A673 (cell line): ENCODE measurements around the gene POTEE.

Experiments used
- EZH2 ChIP-seq: fragments of 200-600 bp; sonication (generic); IDR thresholded peaks from 2 replicates; pipeline ENCODE4 v1.6.1; 2017; ENCODE audit warnings: borderline replicate concordance, low read depth, mild to moderate bottlenecking, mixed read lengths, antibody characterized with exemption, low read length; ENCODE audit not compliant: poor library complexity, severe bottlenecking
- TF ChIP-seq, protein P1 (sequence below): fragments of 300-800, 200-600 bp; sonication (generic); conservative IDR thresholded peaks from 2 replicates; pipeline ENCODE4 v1.5.1; 2017; ENCODE audit warnings: low read depth, mild to moderate bottlenecking, antibody characterized with exemption, low read length, moderate library complexity, mixed read lengths

DNA sequence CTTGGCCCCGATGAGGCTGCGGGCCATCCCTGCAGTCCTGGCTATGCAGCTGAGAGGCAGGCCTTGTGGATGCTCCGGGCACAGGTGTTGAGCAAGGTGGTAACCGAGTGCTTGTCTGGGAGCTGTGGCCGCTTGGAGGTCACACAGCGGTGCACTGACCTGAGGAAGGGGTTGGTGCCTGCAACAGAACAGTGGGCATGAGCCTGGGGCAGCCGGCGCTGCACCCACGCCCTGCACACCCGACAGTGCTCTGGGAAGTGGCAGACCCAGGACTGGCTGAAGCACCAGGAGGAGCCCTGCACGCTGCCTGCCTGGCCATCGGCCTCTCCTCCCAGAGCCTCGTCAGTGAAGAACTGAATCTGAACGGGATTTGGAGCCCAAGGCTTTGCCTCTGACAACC, 8.2 kb upstream of the POTEE start:
- TF ChIP-seq, protein P1, sequence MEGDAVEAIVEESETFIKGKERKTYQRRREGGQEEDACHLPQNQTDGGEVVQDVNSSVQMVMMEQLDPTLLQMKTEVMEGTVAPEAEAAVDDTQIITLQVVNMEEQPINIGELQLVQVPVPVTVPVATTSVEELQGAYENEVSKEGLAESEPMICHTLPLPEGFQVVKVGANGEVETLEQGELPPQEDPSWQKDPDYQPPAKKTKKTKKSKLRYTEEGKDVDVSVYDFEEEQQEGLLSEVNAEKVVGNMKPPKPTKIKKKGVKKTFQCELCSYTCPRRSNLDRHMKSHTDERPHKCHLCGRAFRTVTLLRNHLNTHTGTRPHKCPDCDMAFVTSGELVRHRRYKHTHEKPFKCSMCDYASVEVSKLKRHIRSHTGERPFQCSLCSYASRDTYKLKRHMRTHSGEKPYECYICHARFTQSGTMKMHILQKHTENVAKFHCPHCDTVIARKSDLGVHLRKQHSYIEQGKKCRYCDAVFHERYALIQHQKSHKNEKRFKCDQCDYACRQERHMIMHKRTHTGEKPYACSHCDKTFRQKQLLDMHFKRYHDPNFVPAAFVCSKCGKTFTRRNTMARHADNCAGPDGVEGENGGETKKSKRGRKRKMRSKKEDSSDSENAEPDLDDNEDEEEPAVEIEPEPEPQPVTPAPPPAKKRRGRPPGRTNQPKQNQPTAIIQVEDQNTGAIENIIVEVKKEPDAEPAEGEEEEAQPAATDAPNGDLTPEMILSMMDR, result no peak
- no peak for TF ChIP-seq EZH2
